GM23338 (cell line): ENCODE results near the gene MYO1F. TPM values are rescaled to one million over a fixed set of nuclear protein-coding genes. Genes with fewer than 3 reads are reported as not detected.
"Not testable (repeated sequence)": the region's sequence is repeated elsewhere in the genome, so short reads cannot be mapped to it uniquely, and the experiment has no call there.

Source experiments
- ATAC-seq: fragments of 200-7000 bp; cut with Tn5 transposase; 3 replicates; pipeline ENCODE4 v1.9.1; 2020
- DNase-seq: peaks from one replicate; pipeline ENCODE4 v3.0.0-alpha.2; 2015; ENCODE audit warnings: low spot score
- H2AFZ ChIP-seq: fragments of 200-600 bp; sonication (generic); 2 replicates; pipeline ENCODE4 v1.8.0; 2016; ENCODE audit warnings: antibody characterized with exemption, mild to moderate bottlenecking, moderate library complexity
- H3F3A ChIP-seq: fragments of 200-600 bp; sonication (generic); replicated peaks from 2 replicates; pipeline ENCODE4 v1.8.0; 2017; ENCODE audit warnings: antibody characterized with exemption, mixed run types, low read depth
- H3K27ac ChIP-seq: fragments of 200-600 bp; sonication (generic); 2 replicates; pipeline ENCODE4 v1.6.1; 2016; ENCODE audit warnings: low read depth
- H3K27me3 ChIP-seq: fragments of 200-600 bp; sonication (generic); 2 replicates; pipeline ENCODE4 v1.8.0; 2016; ENCODE audit warnings: mild to moderate bottlenecking, mixed run types, moderate library complexity; ENCODE audit not compliant: insufficient read depth
- H3K36me3 ChIP-seq: fragments of 200-600 bp; sonication (generic); 2 replicates; pipeline ENCODE4 v1.8.0; 2016; ENCODE audit warnings: mild to moderate bottlenecking; ENCODE audit not compliant: insufficient read depth
- H3K4me1 ChIP-seq: fragments of 200-600 bp; sonication (generic); 2 replicates; pipeline ENCODE4 v1.8.0; 2016; ENCODE audit warnings: mild to moderate bottlenecking, moderate library complexity; ENCODE audit not compliant: insufficient read depth
- H3K4me2 ChIP-seq: fragments of 200-600 bp; sonication (generic); 2 replicates; pipeline ENCODE4 v1.7.1; 2017; ENCODE audit warnings: mixed run types
- H3K4me3 ChIP-seq: fragments of 200-600 bp; sonication (generic); 2 replicates; pipeline ENCODE4 v1.6.1; 2016; ENCODE audit warnings: mixed run types
- H3K79me2 ChIP-seq: fragments of 200-600 bp; sonication (generic); replicated peaks from 2 replicates; pipeline ENCODE4 v1.8.0; 2017; ENCODE audit warnings: mild to moderate bottlenecking; ENCODE audit not compliant: insufficient read depth
- H3K9me2 ChIP-seq: fragments of 200-600 bp; sonication (generic); 2 replicates; pipeline ENCODE4 v1.8.0; 2017; ENCODE audit not compliant: insufficient read depth
- H4K20me1 ChIP-seq: fragments of 200-600 bp; sonication (generic); replicated peaks from 2 replicates; pipeline ENCODE4 v1.8.0; 2017; ENCODE audit warnings: mild to moderate bottlenecking; ENCODE audit not compliant: insufficient read depth
- H3K27ac Mint-ChIP-seq: 2 replicates; pipeline ENCODE4 v1.8.0; 2020; ENCODE audit warnings: inconsistent platforms, mild to moderate bottlenecking, moderate library complexity, mixed read lengths
- H3K27me3 Mint-ChIP-seq: 3 replicates; pipeline ENCODE4 v1.8.0; 2022; ENCODE audit warnings: low read depth, mild to moderate bottlenecking, moderate library complexity, mixed read lengths, inconsistent platforms; ENCODE audit not compliant: insufficient read depth, poor library complexity
- H3K36me3 Mint-ChIP-seq: 3 replicates; pipeline ENCODE4 v1.8.0; 2021; ENCODE audit warnings: low read depth, mild to moderate bottlenecking, inconsistent platforms, moderate library complexity, mixed read lengths
- H3K4me1 Mint-ChIP-seq: 3 replicates; pipeline ENCODE4 v1.8.0; 2020; ENCODE audit warnings: mild to moderate bottlenecking, inconsistent platforms, mixed read lengths
- H3K4me3 Mint-ChIP-seq: 3 replicates; pipeline ENCODE4 v1.8.0; 2021; ENCODE audit warnings: moderate library complexity, mild to moderate bottlenecking, inconsistent platforms, mixed read lengths
- H3K9me3 Mint-ChIP-seq: 3 replicates; pipeline ENCODE4 v1.8.0; 2020; ENCODE audit warnings: moderate library complexity, mild to moderate bottlenecking, inconsistent platforms, mixed read lengths
- CREB1 ChIP-seq: fragments of 250-450 bp; sonication (Bioruptor Pico); IDR thresholded peaks from 2 replicates; pipeline ENCODE4 v1.5.0; 2020; ENCODE audit warnings: low read depth, mild to moderate bottlenecking, moderate library complexity
- EZH2 ChIP-seq: fragments of 200-600 bp; sonication (generic); IDR thresholded peaks from one replicate; pipeline ENCODE4 v1.8.0; 2017; ENCODE audit warnings: antibody characterized with exemption, mild to moderate bottlenecking, low read depth; ENCODE audit not compliant: unreplicated experiment
- EZH2phosphoT487 ChIP-seq: fragments of 200-600 bp; sonication (generic); IDR thresholded peaks from one replicate; pipeline ENCODE4 v1.8.1; 2018; ENCODE audit warnings: antibody characterized with exemption; ENCODE audit not compliant: unreplicated experiment
- JUNB ChIP-seq: IDR thresholded peaks from one replicate; pipeline ENCODE4 v1.6.1; 2016; ENCODE audit warnings: antibody characterized with exemption; ENCODE audit not compliant: unreplicated experiment
- POLR2AphosphoS5 ChIP-seq: IDR thresholded peaks from 2 replicates; pipeline ENCODE4 v1.6.1; 2016; ENCODE audit warnings: antibody characterized with exemption, low read depth
- STAT1 ChIP-seq: IDR thresholded peaks from one replicate; pipeline ENCODE4 v1.6.1; 2016; ENCODE audit warnings: antibody characterized with exemption; ENCODE audit not compliant: unreplicated experiment
- ZNF114 ChIP-seq: fragments of 250-450 bp; sonication (Bioruptor Pico); IDR thresholded peaks from 2 replicates; pipeline ENCODE4 v1.5.0; 2020; ENCODE audit warnings: mild to moderate bottlenecking, moderate library complexity
- ZNF331 ChIP-seq: fragments of 250-450 bp; sonication (Bioruptor Pico); IDR thresholded peaks from 2 replicates; pipeline ENCODE4 v1.5.0; 2020; ENCODE audit warnings: low read depth, mild to moderate bottlenecking, moderate library complexity
- polyA plus RNA-seq: library from polyadenylated mRNA; unstranded; fragments of >200 nt; fragmentation: Nextera tagmentation; extraction: Ambion mirVana; gene quantifications from 2 replicates; pipeline ENCODE4 v1.2.1, GENCODE V29; 2016
- total RNA-seq: library from RNA; depleted of rRNA; stranded (reverse); fragments of >200 nt; shearing (Covaris generic); gene quantifications from 2 replicates; pipeline ENCODE4 v1.2.3, GENCODE V29; 2014
- TF ChIP-seq, protein P1 (sequence below), 2 experiments: fragments of 200-600 bp in 1 of 2; sonication (generic) in 1 of 2; conservative IDR thresholded peaks; 2 replicates each; pipeline versions ENCODE4 v1.5.1 to v1.6.1; 2016 to 2017; ENCODE audit warnings: antibody characterized with exemption in 2 of 2, low read depth in 2 of 2, mild to moderate bottlenecking in 2 of 2, moderate library complexity in 1 of 2
- TF ChIP-seq, protein P2 (sequence below): IDR thresholded peaks from one replicate; pipeline ENCODE4 v1.6.1; 2018; ENCODE audit warnings: antibody characterized with exemption; ENCODE audit not compliant: unreplicated experiment

The MYO1F gene
- total and polyA plus RNA-seq, 2 experiments from 2014 or later: 3.9 to 5.7 TPM

DNA sequence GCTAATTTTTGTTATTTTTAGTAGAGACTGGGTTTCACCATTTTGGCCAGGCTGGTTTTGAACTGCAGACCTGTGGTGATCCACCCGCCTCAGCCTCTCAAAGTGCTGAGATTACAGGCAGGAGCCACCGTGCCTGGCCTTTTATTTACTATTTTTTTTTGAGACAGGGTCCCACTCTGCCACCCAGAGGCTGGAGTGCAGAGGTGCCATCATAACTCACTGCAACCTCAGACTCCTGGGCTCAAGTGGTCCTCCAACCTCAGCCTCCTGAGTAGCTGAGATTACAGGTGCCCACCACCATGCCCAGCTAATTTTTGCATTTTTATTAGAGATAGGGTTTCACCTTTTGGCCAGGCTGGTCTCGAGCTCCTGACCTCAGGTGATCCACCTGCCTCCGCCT lies 45.6 kb upstream of the MYO1F start:
- TF ChIP-seq, protein P1, sequence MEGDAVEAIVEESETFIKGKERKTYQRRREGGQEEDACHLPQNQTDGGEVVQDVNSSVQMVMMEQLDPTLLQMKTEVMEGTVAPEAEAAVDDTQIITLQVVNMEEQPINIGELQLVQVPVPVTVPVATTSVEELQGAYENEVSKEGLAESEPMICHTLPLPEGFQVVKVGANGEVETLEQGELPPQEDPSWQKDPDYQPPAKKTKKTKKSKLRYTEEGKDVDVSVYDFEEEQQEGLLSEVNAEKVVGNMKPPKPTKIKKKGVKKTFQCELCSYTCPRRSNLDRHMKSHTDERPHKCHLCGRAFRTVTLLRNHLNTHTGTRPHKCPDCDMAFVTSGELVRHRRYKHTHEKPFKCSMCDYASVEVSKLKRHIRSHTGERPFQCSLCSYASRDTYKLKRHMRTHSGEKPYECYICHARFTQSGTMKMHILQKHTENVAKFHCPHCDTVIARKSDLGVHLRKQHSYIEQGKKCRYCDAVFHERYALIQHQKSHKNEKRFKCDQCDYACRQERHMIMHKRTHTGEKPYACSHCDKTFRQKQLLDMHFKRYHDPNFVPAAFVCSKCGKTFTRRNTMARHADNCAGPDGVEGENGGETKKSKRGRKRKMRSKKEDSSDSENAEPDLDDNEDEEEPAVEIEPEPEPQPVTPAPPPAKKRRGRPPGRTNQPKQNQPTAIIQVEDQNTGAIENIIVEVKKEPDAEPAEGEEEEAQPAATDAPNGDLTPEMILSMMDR (conservative IDR thresholded peaks at IDR 0.05; ENCODE audit: low read depth in 2 of 2): peak; percentile 53 to 73
- ATAC-seq (peak; percentile 74), DNase-seq (peak; percentile 56)
- H2AFZ ChIP-seq, H4K20me1 ChIP-seq, H3K4me2 ChIP-seq, H3K79me2 ChIP-seq, H3K4me3 Mint-ChIP-seq, H3K27ac ChIP-seq, H3K4me1 ChIP-seq, H3K27ac Mint-ChIP-seq, H3K4me1 Mint-ChIP-seq, H3K27me3 ChIP-seq, H3F3A ChIP-seq, H3K4me3 ChIP-seq, H3K36me3 ChIP-seq, H3K27me3 Mint-ChIP-seq, H3K9me2 ChIP-seq, H3K36me3 Mint-ChIP-seq: not testable (repeated sequence)
- peaks cover 28% of the 10 kb centered on the region for H3K9me3 Mint-ChIP-seq

DNA sequence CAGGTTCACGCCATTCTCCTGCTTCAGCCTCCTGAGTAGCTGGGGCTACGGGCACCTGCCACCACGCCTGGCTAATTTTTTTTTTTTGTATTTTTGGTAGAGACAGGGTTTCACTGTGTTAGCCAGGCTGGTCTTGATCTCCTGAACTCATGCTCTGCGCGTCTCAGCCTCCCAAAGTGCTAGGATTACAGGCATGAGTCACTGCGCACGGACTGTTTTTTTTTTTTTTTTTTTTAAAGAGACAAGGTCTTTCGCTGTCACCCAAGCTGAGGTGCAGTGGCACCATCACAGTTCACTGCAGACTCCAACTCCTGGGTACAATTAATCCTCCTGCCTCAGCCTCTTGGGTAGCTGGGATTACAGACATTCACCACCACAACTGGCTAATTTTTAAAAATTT lies 41.5 kb upstream of the MYO1F start:
- no peak for DNase-seq
- no peak overlapping the region for H3K4me2 ChIP-seq
- no peak overlapping the region for H3K27ac ChIP-seq
- Mint-ChIP-seq H3K36me3 (no peaks in the 10 kb centered on the region), H3K4me3 (no peak overlapping the region), H3K9me3 (peaks cover 7% of the 10 kb centered on the region; the same call in 2 of the 3 replicates), H3K27me3 (peaks cover 15% of the 10 kb centered on the region), H3K4me1 (peaks cover 2% of the 10 kb centered on the region; the same call in 2 of the 3 replicates), H3K27ac (no peak overlapping the region)
- H3K4me3 ChIP-seq: no peak overlapping the region
- no peaks in the 10 kb centered on the region for H3K9me2 ChIP-seq
- no peak overlapping the region for H2AFZ ChIP-seq
- H3F3A ChIP-seq: no peaks in the 10 kb centered on the region
- no peak for ATAC-seq
- H3K79me2 ChIP-seq: no peaks in the 10 kb centered on the region
- H3K4me1 ChIP-seq: no peaks in the 10 kb centered on the region
- no peaks in the 10 kb centered on the region for H3K36me3 ChIP-seq
- H3K27me3 ChIP-seq: no peaks in the 10 kb centered on the region
- no peaks in the 10 kb centered on the region for H4K20me1 ChIP-seq
- no peak for TF ChIP-seq EZH2phosphoT487
- TF ChIP-seq ZNF114 (CRISPR knock-in tag): no peak
- TF ChIP-seq JUNB: no peak
- TF ChIP-seq POLR2AphosphoS5: no peak
- no peak for TF ChIP-seq ZNF331
- TF ChIP-seq CREB1 (CRISPR knock-in tag): no peak
- no peak for TF ChIP-seq STAT1
- no peak for TF ChIP-seq EZH2
- TF ChIP-seq, protein P1 (conservative IDR thresholded peaks at IDR 0.05; ENCODE audit: low read depth in 2 of 2): no peak
- TF ChIP-seq, protein P2, sequence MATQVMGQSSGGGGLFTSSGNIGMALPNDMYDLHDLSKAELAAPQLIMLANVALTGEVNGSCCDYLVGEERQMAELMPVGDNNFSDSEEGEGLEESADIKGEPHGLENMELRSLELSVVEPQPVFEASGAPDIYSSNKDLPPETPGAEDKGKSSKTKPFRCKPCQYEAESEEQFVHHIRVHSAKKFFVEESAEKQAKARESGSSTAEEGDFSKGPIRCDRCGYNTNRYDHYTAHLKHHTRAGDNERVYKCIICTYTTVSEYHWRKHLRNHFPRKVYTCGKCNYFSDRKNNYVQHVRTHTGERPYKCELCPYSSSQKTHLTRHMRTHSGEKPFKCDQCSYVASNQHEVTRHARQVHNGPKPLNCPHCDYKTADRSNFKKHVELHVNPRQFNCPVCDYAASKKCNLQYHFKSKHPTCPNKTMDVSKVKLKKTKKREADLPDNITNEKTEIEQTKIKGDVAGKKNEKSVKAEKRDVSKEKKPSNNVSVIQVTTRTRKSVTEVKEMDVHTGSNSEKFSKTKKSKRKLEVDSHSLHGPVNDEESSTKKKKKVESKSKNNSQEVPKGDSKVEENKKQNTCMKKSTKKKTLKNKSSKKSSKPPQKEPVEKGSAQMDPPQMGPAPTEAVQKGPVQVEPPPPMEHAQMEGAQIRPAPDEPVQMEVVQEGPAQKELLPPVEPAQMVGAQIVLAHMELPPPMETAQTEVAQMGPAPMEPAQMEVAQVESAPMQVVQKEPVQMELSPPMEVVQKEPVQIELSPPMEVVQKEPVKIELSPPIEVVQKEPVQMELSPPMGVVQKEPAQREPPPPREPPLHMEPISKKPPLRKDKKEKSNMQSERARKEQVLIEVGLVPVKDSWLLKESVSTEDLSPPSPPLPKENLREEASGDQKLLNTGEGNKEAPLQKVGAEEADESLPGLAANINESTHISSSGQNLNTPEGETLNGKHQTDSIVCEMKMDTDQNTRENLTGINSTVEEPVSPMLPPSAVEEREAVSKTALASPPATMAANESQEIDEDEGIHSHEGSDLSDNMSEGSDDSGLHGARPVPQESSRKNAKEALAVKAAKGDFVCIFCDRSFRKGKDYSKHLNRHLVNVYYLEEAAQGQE: no peak
